ENCODE data around the gene MAST1.
"Not testable (repeated sequence)": the region's sequence is repeated elsewhere in the genome, so short reads cannot be mapped to it uniquely, and the experiment has no call there.

The MAST1 gene

DNA sequence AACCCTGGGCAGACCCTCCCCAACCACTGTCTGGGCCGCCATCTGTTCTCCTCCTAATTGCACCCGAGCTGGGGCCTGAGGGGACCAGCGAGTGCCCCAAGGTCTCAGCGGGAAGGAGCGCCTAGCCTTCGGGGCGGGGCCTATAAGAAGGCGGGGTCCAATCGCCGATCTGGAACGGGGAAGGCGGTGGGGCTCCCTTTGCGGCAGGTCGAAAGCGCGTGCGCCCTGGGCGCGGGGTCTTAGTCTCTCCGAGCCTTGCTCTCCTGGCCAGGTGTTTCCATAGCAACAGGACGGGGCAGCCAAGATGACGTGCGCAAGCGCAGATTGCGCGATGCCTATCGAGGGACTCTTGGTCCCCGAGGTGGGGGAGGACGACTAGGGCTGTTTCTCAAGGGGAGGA lies 2.8 kb downstream of the MAST1 start:
- no peak for FAIRE-seq

DNA sequence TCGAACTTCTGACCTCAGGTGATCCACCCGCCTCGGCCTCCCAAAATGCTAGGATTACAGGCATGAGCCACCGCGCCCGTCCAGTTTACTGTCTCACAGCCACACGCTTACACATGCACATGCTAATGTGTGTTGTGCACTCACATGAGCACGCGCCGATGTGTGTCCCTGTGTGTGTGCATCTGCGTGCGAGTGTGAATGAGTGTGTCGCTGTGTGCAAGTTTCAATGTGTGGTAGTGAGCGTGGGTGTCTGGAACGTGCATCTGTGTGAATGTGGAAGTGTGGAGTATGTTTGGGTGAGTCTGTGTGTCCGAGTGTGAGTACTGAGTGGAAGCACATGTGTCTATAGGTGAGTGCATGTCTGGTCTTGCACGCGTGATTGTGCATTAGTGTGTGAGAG lies 4.2 kb downstream of the MAST1 start:
- FAIRE-seq, result no peak

DNA sequence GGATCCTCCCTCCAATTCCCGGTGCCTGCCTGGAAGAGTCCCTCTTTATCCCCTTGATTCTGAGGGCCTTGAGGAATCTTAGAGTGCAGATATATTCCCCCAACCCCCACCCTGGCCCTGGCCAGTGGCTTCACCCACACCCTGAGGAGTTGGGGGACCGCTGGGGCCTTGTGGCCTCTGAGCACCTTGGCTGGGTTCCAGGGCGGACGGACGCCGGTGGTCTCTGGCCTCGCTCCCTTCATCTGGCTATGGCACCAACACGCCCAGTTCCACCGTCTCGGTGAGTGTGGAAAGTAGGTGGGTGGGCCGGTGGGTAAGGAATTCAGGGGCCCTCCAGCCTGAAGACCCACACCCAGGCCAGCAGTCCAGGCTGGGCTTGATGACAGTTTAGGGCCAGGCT lies 5.0 kb downstream of the MAST1 start:
- no peak for FAIRE-seq

DNA sequence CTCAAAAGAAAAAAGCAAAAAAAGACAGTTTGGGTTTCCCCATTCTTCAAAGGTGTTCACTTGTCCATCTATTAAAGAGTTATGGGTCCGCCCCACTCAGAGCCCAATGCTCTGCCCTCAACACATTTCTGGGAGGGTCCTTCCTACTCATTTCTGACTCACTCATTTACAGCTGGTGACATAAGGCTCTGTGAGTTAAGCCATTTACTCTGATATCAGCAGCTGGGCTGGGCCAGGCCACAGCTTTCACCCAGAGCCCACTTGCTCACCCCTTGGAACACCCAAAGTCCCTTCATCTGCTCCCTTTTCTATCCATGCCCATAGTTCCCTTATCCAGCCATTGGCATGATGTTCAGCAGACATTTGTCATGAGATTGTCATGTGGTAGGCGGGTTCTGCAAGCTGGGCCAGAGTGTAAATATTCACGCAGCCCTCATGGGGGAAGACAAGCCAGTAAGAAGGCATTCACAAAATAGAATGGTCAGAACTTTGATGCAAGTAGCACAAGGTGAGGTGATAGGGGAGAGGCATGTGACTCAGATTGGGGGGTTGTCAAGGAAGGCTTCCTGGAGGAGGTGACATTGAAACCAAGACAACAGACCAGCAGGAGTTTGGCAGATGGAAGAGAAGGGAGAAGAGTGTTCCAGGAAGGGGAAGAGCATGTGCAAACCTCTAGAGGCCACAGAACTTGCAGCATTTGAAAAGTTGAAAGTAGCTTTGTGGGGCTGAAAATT lies 5.9 kb downstream of the MAST1 start:
- no peak for FAIRE-seq

DNA sequence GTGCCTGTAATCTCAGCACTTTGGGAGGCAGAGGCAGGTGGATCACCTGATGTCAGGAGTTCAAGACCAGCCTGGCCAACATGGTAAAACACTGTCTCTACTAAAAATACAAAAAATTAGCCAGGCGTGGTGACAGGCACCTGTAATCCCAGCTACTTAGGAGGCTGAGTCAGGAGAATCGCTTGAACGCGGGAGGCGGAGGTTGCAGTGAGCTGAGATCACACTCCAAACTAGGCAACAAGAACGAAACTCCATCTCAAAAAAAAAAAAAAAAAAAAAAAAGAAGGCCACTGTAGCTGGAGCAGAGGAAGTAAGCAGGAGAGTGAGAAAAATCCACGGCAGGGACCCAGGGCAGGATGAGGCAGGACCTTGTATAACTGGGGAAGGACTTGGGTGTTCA lies 8.3 kb downstream of the MAST1 start:
- not testable (repeated sequence) for FAIRE-seq

DNA sequence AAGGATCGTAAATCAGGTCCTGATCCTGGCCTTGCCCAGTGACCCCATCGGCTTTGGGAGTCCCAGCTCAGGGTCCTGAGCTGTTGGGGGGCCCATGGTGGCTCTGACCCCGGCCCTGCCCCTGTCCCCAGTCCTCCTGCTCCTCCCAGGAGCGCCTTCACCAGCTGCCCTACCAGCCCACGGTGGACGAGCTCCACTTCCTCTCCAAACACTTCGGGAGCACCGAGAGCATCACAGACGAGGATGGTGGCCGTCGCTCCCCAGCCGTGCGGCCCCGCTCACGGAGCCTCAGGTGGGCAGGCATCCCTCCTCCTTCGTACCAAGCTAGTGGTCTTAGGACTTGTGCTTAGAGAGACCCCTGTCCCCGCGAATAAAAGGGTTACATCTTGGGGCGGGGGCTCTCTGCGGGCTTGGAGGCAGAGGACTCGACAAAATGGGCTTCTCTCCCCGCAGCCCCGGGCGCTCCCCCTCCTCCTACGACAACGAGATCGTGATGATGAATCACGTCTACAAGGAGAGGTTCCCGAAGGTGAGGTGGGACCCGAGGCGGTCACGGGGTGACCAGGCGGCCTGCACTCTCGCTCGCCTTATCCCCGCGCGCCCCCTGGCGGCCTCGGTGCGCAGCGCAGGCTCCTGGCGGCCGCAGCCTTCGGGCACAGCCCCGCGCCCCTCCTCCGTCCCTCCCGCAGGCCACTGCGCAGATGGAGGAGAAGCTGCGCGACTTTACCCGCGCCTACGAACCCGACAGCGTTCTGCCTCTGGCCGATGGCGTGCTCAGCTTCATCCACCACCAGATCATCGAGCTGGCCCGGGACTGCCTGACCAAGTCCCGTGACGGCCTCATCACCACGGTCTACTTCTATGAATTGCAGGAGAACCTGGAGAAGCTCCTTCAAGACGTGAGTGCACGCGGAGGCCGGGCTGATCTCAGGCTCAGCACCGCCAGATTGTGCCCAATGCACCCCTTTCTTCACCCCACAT lies 9.1 kb downstream of the MAST1 start:
- no peak for FAIRE-seq

DNA sequence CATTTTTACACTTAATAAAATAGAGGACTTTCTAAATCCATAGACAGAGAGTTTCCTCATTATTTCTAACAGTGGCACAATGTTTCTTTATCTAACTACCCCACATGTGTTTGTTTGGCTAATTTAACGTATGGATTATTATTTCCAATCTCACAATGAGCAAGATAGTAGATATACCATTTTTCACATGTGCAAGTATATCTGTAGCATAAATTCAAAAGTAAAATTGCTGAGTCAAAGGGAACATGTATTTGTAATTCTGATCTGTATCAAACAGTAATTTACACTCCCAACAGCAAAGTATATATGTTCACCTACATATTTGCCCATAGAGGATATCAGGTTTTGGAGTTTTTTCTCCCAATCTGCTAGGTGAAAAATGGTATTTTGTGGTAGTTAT lies 18.3 kb downstream of the MAST1 start:
- FAIRE-seq, result no peak

DNA sequence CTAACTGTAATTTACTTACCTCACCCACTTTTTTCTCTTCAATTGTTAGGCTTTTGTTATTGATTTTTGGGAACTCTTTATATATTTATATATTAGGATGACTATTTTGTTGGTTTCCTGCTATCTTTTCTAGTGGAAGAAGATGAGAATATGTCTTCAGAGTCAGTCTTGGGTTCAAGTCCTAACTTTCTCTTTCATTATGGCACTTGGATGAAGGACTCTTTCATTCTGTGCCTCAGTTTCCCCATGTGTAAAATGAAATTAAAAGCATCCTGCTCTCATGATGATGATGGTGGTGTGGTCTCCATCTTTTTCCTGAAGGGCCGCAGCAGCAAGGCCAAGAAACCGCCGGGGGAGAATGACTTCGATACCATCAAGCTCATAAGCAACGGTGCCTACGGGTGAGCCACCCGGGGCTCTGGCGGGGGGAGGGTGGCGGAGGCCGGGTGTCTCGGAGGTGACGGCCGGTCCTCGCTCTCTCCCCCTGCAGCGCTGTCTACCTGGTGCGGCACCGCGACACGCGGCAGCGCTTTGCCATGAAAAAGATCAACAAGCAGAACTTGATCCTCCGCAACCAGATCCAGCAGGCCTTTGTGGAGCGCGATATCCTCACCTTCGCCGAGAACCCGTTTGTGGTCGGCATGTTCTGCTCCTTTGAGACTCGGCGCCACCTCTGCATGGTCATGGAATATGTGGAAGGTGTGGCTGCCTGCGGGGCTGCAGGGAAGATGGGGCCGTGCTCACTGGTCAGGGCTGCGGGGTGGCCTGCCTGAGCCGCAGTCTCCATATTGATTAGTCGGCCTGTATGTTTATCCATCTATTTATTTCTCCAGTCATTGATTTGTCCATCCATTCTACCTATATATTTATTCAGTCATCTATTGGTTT lies 20.0 kb downstream of the MAST1 start:
- no peak for FAIRE-seq

DNA sequence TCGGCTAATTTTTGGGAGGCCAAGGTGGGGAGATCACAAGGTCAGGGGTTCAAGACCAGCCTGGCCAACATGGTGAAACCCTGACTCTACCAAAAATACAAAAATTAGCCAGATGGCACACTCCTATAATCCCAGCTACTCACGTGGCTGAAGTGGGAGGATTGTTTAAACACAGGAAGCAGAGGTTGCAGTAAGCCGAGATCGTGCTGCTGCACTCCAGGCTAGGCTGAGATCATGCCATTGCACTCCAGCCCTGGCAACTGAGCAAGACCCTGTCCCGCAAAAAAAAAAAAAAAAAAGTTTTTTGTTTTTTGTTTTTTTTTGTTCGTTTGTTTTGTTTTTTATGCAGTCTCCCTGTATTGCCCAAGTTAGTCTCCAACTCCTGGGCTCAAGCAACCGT lies 21.2 kb downstream of the MAST1 start:
- no peak for FAIRE-seq

DNA sequence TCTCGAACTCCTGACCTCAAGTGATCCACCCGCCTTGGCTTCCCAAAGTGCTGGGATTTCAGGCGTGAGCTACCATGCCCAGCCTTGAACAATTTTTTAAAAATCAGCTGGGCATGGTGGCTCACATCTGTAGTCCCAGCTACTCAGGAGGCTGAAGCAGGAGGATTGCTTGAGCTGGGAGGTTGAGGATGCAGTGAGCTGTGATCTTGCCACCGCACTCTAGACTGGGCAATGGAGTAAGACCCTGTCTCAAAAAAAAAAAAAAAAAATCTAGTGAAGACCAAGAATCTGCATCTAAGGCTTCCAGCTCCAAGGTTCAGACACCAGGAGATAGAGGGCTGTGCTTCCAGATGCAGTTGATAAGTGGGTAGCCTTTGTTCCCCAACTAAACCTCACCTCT lies 25.8 kb downstream of the MAST1 start:
- FAIRE-seq, result no peak

DNA sequence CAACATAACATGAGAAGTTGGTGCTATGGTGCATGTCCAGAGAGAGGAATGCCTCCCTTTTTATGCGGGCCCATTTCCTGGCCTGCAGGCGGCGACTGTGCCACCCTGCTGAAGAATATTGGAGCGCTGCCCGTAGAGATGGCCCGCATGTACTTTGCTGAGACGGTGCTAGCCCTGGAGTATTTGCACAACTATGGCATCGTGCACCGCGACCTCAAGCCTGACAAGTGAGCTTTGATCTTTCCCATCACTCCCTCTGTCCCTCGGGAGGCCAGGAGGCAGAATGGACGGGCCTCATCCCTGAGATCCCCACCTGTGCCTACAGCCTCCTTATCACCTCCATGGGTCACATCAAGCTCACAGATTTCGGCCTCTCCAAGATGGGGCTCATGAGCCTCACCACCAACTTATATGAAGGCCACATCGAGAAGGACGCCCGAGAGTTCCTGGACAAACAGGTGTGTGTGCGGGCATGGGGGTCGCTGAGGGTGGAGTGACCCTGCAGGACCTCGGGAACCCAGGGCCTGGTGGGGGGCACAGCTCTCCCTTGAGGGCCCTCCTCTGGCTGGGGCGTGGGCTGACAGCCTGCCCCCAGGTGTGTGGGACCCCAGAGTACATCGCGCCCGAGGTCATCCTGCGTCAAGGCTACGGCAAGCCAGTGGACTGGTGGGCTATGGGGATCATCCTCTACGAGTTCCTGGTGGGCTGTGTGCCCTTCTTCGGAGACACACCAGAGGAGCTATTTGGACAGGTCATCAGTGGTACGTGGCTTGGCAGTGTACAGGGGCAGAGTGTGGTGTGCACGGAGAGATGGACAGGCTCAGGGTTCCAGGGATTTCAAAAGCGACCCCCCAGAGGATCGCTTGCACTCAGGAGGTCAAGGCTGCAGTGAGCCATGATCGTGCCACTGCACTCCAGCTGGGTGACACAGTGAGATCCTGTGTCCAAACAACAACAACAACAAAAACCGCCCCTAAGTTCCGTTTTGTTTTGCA lies 26.7 kb downstream of the MAST1 start:
- FAIRE-seq, result no peak

DNA sequence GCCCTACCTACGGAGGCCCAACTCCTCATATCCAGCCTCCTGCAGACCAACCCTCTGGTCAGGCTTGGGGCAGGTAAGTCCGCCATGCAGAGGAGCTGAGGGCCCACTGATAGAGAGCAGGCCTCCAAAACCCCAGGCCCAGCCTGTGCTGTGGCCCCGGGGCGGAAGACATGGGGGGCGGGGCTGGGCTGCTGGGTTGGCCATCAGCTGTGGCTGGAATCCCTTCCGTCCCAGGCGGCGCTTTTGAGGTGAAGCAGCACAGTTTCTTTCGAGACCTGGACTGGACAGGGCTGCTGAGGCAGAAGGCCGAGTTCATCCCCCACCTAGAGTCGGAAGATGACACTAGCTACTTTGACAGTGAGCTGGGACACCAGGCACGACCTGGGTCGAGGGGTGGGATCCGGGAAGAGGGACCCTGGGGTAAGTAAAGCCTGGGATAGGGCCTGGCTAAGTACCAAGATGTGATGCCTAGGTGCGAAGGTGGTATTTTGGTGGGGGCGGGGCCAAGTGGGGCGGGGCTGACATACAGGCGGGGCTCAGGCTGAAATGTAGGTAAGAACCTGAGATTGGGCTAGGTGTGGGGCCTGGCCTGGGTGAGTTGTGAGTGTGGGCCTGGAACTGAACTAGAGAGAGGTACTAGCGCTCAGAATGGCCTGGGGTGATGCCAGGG lies 27.6 kb downstream of the MAST1 start:
- FAIRE-seq, result no peak

DNA sequence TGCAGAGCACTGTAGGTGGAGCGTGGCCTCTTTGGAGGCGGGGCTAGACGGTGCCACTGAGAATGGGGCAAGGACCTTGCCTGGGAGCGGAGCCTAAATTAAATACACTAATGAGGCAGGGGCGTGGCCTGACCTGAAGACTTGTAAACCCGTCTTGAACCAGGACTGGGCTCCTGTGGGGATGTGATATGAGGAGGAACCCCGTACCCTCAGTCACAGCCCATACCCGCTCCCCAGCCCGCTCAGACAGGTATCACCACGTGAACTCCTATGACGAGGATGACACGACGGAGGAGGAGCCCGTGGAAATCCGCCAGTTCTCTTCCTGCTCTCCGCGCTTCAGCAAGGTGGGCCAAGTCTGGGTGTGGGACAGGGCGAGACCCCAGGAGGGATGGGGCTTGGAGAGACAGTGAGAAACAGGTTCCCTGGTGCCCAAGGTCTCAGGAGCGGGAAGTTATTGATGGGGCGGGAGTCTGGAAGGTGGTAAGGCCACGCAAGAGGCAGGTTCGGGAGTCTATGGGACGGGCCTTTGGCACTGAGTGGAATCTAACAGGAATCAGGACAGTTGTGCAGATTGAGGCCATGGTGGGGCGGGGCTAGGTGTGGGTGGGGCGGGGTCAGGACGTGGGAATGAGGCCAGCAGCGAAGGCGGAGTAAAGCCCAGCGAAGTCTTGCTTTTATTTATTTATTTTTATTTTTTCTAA lies 28.3 kb downstream of the MAST1 start:
- no peak for FAIRE-seq

DNA sequence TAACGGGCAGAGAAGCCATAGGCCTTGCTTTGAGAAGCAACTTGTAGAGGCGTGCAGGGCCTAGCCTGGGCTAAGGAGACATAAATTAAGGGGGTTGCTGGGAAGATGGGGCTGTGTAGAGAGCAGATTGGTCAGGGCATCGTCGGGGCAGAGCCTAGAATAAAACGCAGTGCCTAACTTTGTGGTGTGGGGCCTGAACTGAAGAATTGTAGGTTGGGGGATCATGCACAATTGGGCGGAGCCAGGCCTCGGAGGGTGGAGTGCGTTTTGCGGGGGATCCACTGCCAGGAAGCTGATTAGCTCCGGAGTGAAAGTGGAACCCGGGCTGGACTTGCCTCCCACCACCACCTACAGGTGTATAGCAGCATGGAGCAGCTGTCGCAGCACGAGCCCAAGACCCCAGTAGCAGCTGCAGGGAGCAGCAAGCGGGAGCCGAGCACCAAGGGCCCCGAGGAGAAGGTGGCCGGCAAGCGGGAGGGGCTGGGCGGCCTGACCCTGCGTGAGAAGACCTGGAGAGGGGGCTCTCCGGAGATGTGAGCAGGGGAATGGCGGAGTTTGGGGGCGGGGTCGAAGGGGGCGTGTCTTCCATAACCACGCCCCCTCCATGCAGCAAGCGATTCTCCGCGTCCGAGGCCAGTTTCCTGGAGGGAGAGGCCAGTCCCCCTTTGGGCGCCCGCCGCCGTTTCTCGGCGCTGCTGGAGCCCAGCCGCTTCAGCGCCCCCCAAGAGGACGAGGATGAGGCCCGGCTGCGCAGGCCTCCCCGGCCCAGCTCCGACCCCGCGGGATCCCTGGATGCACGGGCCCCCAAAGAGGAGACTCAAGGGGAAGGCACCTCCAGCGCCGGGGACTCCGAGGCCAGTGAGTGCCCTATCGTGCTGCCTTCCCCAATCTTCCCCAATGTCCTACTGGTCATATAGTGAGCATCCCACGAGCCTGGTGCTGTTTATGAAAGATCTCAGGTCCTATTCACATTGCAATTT lies 29.1 kb downstream of the MAST1 start:
- no peak for FAIRE-seq

DNA sequence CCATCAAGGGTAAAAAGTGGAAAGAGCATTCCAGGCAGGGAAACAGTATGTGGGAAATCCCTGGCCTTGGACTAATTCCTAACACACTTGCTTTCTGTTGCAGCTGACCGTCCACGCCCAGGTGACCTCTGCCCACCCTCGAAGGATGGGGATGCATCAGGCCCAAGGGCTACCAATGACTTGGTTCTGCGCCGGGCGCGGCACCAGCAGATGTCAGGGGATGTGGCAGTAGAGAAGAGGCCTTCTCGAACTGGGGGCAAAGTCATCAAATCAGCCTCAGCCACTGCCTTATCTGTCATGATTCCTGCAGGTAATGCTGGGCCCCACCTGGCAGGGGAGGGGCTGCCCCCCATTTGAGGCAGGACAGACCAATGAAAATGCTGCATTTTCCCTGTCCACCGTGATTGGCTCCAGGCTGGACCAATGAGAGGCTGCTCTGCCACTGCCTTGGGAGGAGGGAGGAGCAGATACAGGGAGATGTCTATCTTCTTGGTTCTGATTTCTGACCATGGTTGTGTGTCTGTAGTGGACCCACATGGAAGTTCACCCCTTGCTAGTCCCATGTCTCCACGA lies 30.3 kb downstream of the MAST1 start:
- no peak for FAIRE-seq

DNA sequence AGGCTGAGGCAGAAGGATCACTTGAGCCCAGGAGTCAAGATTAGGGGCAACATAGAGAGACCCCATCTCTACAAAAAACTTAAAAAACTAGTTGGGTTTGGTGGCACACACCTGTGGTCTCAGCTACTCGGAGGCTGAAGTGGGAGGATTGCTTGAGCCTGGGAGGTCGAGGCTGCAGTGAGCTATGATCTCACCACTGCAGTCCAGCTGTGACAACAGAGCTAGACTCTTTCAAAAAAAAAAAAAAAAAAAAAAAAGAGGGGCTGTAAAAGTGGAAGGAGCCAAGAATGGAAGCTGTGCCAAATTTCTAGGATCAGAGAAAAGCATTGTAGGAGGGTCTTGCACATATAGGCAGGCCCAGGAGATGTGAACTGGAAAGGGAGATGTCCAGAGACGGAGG lies 33.4 kb downstream of the MAST1 start:
- no peak for FAIRE-seq

DNA sequence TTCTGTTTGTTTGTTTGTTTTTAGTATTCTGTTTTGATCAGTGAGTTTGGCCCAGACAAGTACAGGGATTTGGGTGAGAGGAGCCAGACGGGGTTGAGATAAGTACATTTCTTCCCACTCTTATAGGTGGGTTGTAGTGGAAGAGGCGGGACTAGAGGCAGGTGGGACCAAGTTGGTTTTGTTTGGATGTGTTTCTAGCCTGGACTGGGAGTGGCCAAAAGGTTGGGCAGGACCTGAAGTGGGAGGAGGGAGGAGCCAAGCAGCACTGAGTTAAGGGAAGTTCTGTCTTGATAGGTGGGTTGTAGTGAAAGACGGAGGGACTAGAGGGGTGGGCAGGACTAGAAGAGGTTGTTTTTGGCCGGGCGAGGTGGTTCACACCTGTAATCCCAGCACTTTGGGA lies 33.9 kb downstream of the MAST1 start:
- no peak for FAIRE-seq

DNA sequence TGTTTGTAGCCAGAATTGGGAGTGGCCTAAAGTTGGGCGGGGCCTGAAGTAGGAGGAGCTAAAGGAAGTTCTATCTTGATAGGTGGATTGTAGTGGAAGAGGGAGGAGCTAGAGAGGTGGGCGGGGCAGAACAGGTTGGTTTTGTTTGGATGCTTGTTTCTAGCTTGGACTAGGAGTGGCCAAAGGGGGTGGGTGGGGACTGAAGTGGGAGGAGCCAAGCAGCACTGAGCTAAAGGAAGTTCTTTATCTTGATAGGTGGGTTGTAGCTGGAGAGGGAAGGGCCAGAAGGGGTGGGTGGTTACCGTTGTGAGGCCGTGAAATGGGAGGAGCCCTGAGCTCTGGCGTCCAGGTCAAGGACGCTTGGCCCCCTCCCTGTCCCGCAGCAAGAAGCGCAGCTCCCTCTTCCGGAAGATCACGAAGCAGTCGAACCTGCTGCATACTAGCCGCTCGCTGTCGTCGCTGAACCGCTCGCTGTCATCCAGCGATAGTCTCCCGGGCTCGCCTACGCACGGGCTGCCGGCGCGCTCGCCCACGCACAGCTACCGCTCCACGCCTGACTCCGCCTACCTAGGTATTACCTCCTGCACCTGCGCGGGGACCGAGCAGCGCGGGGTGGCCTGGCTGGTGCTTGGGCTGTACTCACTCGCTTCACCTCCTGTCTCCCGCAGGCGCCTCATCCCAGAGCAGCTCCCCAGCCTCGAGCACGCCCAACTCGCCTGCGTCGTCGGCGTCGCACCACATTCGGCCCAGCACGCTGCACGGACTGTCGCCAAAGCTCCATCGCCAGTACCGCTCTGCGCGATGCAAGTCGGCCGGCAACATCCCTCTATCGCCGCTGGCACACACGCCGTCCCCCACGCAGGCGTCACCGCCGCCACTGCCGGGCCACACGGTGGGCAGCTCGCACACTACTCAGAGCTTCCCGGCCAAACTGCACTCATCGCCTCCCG lies 34.9 kb downstream of the MAST1 start:
- no peak for FAIRE-seq
